K562 (cell line): ENCODE data around the gene DAAM1. TPM values are rescaled to one million over a fixed set of nuclear protein-coding genes. Genes with fewer than 3 reads are reported as not detected.

Experiments
- ATAC-seq: fragments of 200-7000 bp; cut with Tn5 transposase; 3 replicates; pipeline ENCODE4 v1.9.1; 2020; ENCODE audit warnings: moderate library complexity
- BruUV-seq: library from RNA; stranded (reverse); fragments of 400-500 nt; replicated peaks from 2 replicates; lab custom pipeline; 2021; lab: Mats Ljungman, UMichigan
- CTCF ChIA-PET: fragments of 300-600 bp; formaldehyde crosslinking; extraction: SDS; loops from one replicate; lab custom pipeline; 2021; ENCODE audit warnings: low intra/inter-chr PET ratio; lab: Yijun Ruan, JAX
- POLR2A ChIA-PET: fragments of 300-600, 350-650 bp; sonication (Branson Sonifier 250); formaldehyde crosslinking; extraction: SDS; loops from one replicate; lab custom pipeline; 2021; ENCODE audit warnings: antibody characterized with exemption, inconsistent platforms; lab: Yijun Ruan, JAX
- DNase-seq, 4 experiments: peaks; one replicate each; pipeline versions ENCODE4 v3.0.0 to v3.0.0-alpha.2; 2011 to 2018; ENCODE audit warnings: low spot score in 3 of 4, mixed read lengths in 3 of 4; ENCODE audit errors: extremely low read depth in 1 of 4
- FAIRE-seq: peaks from 2 replicates; lab custom pipeline; 2011; peaks lifted over from hg19 to GRCh38; lab: Jason Lieb, UNC
- H2AFZ ChIP-seq: 2 replicates; pipeline ENCODE4 v1.6.0; 2011; ENCODE audit warnings: low read depth, low read length, control low read depth, inconsistent platforms
- H3K27ac ChIP-seq: fragments of 200-600 bp; 3 replicates; pipeline ENCODE4 v1.8.0; 2011; ENCODE audit warnings: low read depth, mild to moderate bottlenecking, control low read depth, inconsistent platforms, low read length, moderate library complexity, mixed read lengths; ENCODE audit errors: extremely low read depth
- H3K27me3 ChIP-seq, 2 experiments: fragments of 300-600 bp in 1 of 2; 2 replicates in 1 of 2; 3 replicates in 1 of 2; pipeline versions ENCODE4 v1.6.0 to v1.8.0; 2011; ENCODE audit warnings: inconsistent platforms in 2 of 2, low read length in 2 of 2, mild to moderate bottlenecking in 1 of 2, mixed read lengths in 1 of 2, moderate library complexity in 1 of 2; ENCODE audit not compliant: control insufficient read depth in 2 of 2, insufficient read depth in 2 of 2
- H3K36me3 ChIP-seq: fragments of 300-600 bp; 3 replicates; pipeline ENCODE4 v1.8.0; 2011; ENCODE audit warnings: mild to moderate bottlenecking, low read length, inconsistent platforms; ENCODE audit not compliant: control insufficient read depth, insufficient read depth
- H3K4me1 ChIP-seq, 2 experiments: fragments of 200-600 bp in 1 of 2; replicated peaks in 1 of 2; 2 replicates in 1 of 2; 3 replicates in 1 of 2; pipeline versions ENCODE4 v1.5.1 to v1.8.0; 2011; ENCODE audit warnings: inconsistent platforms in 2 of 2, low read length in 2 of 2, mild to moderate bottlenecking in 1 of 2, mixed read lengths in 1 of 2, moderate library complexity in 1 of 2; ENCODE audit not compliant: control insufficient read depth in 2 of 2, insufficient read depth in 2 of 2
- H3K4me2 ChIP-seq: 2 replicates; pipeline ENCODE4 v1.6.1; 2011; ENCODE audit warnings: low read length, control low read depth, inconsistent platforms, mixed read lengths; ENCODE audit not compliant: insufficient read depth
- H3K4me3 ChIP-seq: fragments of 200-600 bp; sonication (generic), shearing (Covaris generic); 2 replicates; pipeline ENCODE4 v1.5.1; 2016; ENCODE audit warnings: control low read depth, inconsistent platforms
- H3K79me2 ChIP-seq: fragments of 200-600 bp; 3 replicates; pipeline ENCODE4 v1.8.0; 2011; ENCODE audit warnings: low read length, inconsistent platforms; ENCODE audit not compliant: control insufficient read depth, insufficient read depth
- H3K9ac ChIP-seq, 2 experiments: 2 replicates each; pipeline versions ENCODE4 v1.6.0 to v1.6.1; 2011; ENCODE audit warnings: low read depth in 2 of 2, low read length in 2 of 2, control low read depth in 1 of 2, inconsistent platforms in 1 of 2, mild to moderate bottlenecking in 1 of 2, mixed read lengths in 1 of 2; ENCODE audit not compliant: insufficient read depth in 1 of 2
- H3K9me1 ChIP-seq: one replicate; pipeline ENCODE4 v1.6.0; 2011; ENCODE audit warnings: inconsistent platforms, mild to moderate bottlenecking, low read length, moderate library complexity; ENCODE audit not compliant: control insufficient read depth, insufficient read depth
- H3K9me3 ChIP-seq: replicated peaks from 2 replicates; pipeline ENCODE4 v1.5.1; 2011; ENCODE audit warnings: low read depth, low read length, inconsistent platforms; ENCODE audit not compliant: control insufficient read depth, insufficient read depth
- H4K20me1 ChIP-seq: replicated peaks from 2 replicates; pipeline ENCODE4 v1.6.1; 2011; ENCODE audit warnings: low read length, inconsistent platforms, mixed read lengths; ENCODE audit not compliant: control insufficient read depth, insufficient read depth
- ETV1 ChIP-seq: fragments of 450-650 bp; conservative IDR thresholded peaks from 2 replicates; pipeline ENCODE4 v1.6.1; 2016; ENCODE audit warnings: missing genetic modification characterization, control low read depth, low read depth, missing compliant biosample characterization
- FOXM1 ChIP-seq, 2 experiments: fragments of 450-650 bp in 1 of 2; sonication (generic) in 1 of 2; formaldehyde crosslinking in 1 of 2; IDR thresholded peaks; 2 replicates each; pipeline versions ENCODE4 v1.6.1 to v1.9.0; 2017 to 2022; ENCODE audit warnings: low read depth in 2 of 2, mild to moderate bottlenecking in 2 of 2, missing genetic modification reagents in 1 of 2, moderate library complexity in 1 of 2
- HDAC1 ChIP-seq, 2 experiments: fragments of 450-650 bp; IDR thresholded peaks; 2 replicates each; pipeline ENCODE4 v1.6.1; 2016 to 2017; ENCODE audit warnings: inconsistent platforms in 1 of 2, mild to moderate bottlenecking in 1 of 2, moderate library complexity in 1 of 2
- NFATC3 ChIP-seq: fragments of 450-650 bp; IDR thresholded peaks from 2 replicates; pipeline ENCODE4 v1.6.1; 2017; ENCODE audit warnings: mild to moderate bottlenecking
- POLR2H ChIP-seq: IDR thresholded peaks from 2 replicates; pipeline ENCODE4 v1.6.1; 2016; ENCODE audit warnings: missing genetic modification characterization, low read depth, mild to moderate bottlenecking, control low read depth, missing compliant biosample characterization, moderate library complexity
- SMARCA4 ChIP-seq: fragments of 450-650 bp; IDR thresholded peaks from 2 replicates; pipeline ENCODE4 v1.6.1; 2016
- THRAP3 ChIP-seq: fragments of 450-650 bp; IDR thresholded peaks from 2 replicates; pipeline ENCODE4 v1.6.1; 2016; ENCODE audit warnings: mild to moderate bottlenecking, inconsistent platforms, borderline replicate concordance
- U2AF2 ChIP-seq: fragments of 200-400 bp; formaldehyde crosslinking; optimal IDR thresholded peaks from 2 replicates; pipeline ENCODE3; 2017; ENCODE audit warnings: low read depth, mild to moderate bottlenecking, low read length
- ZNF324 ChIP-seq: fragments of 250-450 bp; sonication (Bioruptor Pico); IDR thresholded peaks from 2 replicates; pipeline ENCODE4 v1.4.0; 2020; ENCODE audit warnings: mild to moderate bottlenecking
- ZNF76 ChIP-seq: fragments of 250-450 bp; sonication (Bioruptor Pico); IDR thresholded peaks from 2 replicates; pipeline ENCODE4 v1.4.0; 2020; ENCODE audit warnings: mild to moderate bottlenecking, moderate library complexity, borderline replicate concordance
- ZZZ3 ChIP-seq: fragments of 450-650 bp; IDR thresholded peaks from 2 replicates; pipeline ENCODE4 v1.6.1; 2016; ENCODE audit warnings: antibody characterized with exemption, mild to moderate bottlenecking, moderate library complexity
- WGBS: fragments of 100-300 bp; shearing (Covaris generic); methylation state at CpG from one replicate; pipeline ENCODE4 v1.1.6; 2016; ENCODE audit warnings: low coverage, mixed read lengths; ENCODE audit not compliant: insufficient coverage; ENCODE audit errors: missing lambda C conversion rate; 5-methylcytosine and 5-hydroxymethylcytosine counted together
- in situ Hi-C: fragments of 300-500 bp; cut with MboI; formaldehyde crosslinking; loops from 4 replicates; pipeline ENCODE4 v1.15.0; 2018; ENCODE audit warnings: inconsistent platforms, mixed read lengths
- intact Hi-C: fragments of 100-400 bp; cut with micrococcal nuclease; formaldehyde crosslinking; loops from 2 replicates; pipeline ENCODE4 v1.14.2; 2022
- polyA plus RNA-seq, 8 experiments: library from polyadenylated mRNA; depleted of rRNA in 4 of 8; stranded (reverse) in 5 of 8; unstranded in 3 of 8; fragments of >200 nt; fragmentation: Nextera tagmentation in 2 of 8; fragmentation: Illumina TruSeq in 1 of 8; extraction: Ambion mirVana in 2 of 8; extraction: Trizol in 1 of 8; gene quantifications; 2 replicates each; pipeline versions ENCODE4 v1.2.1 to v1.2.3, GENCODE V29; 2011 to 2014; ENCODE audit warnings: inconsistent platforms in 1 of 8, missing spikeins in 1 of 8
- total RNA-seq, 7 experiments: library from RNA; depleted of rRNA in 6 of 7; stranded (reverse); fragments of >200 nt in 6 of 7; fragmentation: Illumina TruSeq in 2 of 7; extraction: Trizol in 2 of 7; gene quantifications; 2 replicates each; pipeline versions ENCODE4 v1.2.1 to v1.2.3, GENCODE V29; 2011 to 2021; ENCODE audit warnings: low replicate concordance in 1 of 7
- TF ChIP-seq, protein P1 (sequence below): IDR thresholded peaks from 3 replicates; pipeline ENCODE4 v1.6.1; 2011; ENCODE audit warnings: borderline replicate concordance, mild to moderate bottlenecking; ENCODE audit not compliant: insufficient read length, insufficient read depth
- TF ChIP-seq, protein P2 (sequence below): sonication (generic); formaldehyde crosslinking; IDR thresholded peaks from 2 replicates; pipeline ENCODE4 v1.8.0; 2022; ENCODE audit warnings: mild to moderate bottlenecking, missing genetic modification reagents, borderline replicate concordance
- TF ChIP-seq, protein P3 (sequence below): sonication (generic); formaldehyde crosslinking; IDR thresholded peaks from 2 replicates; pipeline ENCODE4 v1.8.1; 2023; ENCODE audit warnings: mild to moderate bottlenecking, missing genetic modification reagents
- TF ChIP-seq, protein P4 (sequence below): sonication (generic); formaldehyde crosslinking; IDR thresholded peaks from 2 replicates; pipeline ENCODE4 v1.8.1; 2023; ENCODE audit warnings: mild to moderate bottlenecking, missing genetic modification reagents, moderate library complexity
- TF ChIP-seq, protein P5 (sequence below): fragments of 250-450 bp; sonication (Bioruptor Pico); IDR thresholded peaks from 2 replicates; pipeline ENCODE4 v1.8.0; 2022; ENCODE audit warnings: moderate library complexity, mild to moderate bottlenecking, inconsistent platforms

The DAAM1 gene
- total and polyA plus RNA-seq, 9 of the 15 experiments (the other 6 are each of a cell fraction or from before 2014, with no cell fraction given) = 3.6 to 11.6 (median 6.7) TPM

DNA sequence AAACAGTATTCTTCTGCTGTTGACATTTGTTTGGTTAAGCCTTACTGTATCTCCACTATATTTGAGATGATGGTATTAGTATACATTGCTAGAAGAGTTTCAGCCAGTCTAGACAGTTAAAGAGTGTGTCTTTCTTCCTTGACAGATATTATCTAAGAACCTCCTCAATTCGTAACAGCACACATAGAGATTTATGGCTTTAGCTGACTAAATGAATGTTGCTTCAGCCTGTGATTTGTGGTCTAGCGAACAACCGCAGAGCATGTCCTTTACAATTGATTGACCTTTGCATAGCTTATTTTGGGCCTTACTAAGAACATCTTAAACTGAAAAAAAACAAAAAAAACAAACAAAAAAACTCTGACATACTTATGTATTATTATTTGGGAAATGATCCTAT lies 122.2 kb downstream of the DAAM1 start:
- Histone ChIP-seq H3K9me1 (no peaks in the 10 kb centered on the region), H3K4me1 (no peaks in the 10 kb centered on the region), H2AFZ (no peak overlapping the region), H3K27me3 (no peaks in the 10 kb centered on the region), H3K4me2 (no peak overlapping the region), H4K20me1 (0 out of 2 replicates have a peak, but pooled peaks cover 3% of the 10 kb centered on the region), H3K36me3 (no peaks in the 10 kb centered on the region), H3K4me3 (no peak overlapping the region), H3K9me3 (no peaks in the 10 kb centered on the region), H3K9ac (no peak overlapping the region), H3K79me2 (no peaks in the 10 kb centered on the region), H3K27ac (no peak overlapping the region)
- in situ Hi-C loops = no loop called here
- ATAC-seq = peak; percentile 42; the same call in 2 of the 3 replicates
- ChIA-PET POLR2A (interaction anchor here (1.1 to 1.2 kb wide), 2 partner anchors 14 to 21 kb away, joined by 3 read pairs; no protein-coding TSS in a partner anchor), CTCF (no interaction called here)
- peak; percentile 26 for FAIRE-seq
- intact Hi-C loops = no loop called here
- 0% methylated on average over 3 of the region's 3 CpGs for WGBS
- DNase-seq = no peak
- no TSS peak for BruUV-seq
- no peak for TF ChIP-seq ZZZ3
- TF ChIP-seq SMARCA4 = no peak
- no peak for TF ChIP-seq POLR2H (tag)
- TF ChIP-seq U2AF2 = no peak
- TF ChIP-seq ZNF324 = no peak
- TF ChIP-seq, protein P1, sequence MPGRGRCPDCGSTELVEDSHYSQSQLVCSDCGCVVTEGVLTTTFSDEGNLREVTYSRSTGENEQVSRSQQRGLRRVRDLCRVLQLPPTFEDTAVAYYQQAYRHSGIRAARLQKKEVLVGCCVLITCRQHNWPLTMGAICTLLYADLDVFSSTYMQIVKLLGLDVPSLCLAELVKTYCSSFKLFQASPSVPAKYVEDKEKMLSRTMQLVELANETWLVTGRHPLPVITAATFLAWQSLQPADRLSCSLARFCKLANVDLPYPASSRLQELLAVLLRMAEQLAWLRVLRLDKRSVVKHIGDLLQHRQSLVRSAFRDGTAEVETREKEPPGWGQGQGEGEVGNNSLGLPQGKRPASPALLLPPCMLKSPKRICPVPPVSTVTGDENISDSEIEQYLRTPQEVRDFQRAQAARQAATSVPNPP = no peak
- TF ChIP-seq FOXM1 (IDR thresholded peaks at IDR 0.05; ENCODE audit: low read depth) = no peak
- no peak for TF ChIP-seq FOXM1 (CRISPR knock-in tag; IDR thresholded peaks at IDR 0.05; ENCODE audit: low read depth)
- no peak for TF ChIP-seq NFATC3
- 0 out of 2 replicates have a peak, but pooled peaks have one; percentile 30 for TF ChIP-seq ETV1
- TF ChIP-seq, protein P2, sequence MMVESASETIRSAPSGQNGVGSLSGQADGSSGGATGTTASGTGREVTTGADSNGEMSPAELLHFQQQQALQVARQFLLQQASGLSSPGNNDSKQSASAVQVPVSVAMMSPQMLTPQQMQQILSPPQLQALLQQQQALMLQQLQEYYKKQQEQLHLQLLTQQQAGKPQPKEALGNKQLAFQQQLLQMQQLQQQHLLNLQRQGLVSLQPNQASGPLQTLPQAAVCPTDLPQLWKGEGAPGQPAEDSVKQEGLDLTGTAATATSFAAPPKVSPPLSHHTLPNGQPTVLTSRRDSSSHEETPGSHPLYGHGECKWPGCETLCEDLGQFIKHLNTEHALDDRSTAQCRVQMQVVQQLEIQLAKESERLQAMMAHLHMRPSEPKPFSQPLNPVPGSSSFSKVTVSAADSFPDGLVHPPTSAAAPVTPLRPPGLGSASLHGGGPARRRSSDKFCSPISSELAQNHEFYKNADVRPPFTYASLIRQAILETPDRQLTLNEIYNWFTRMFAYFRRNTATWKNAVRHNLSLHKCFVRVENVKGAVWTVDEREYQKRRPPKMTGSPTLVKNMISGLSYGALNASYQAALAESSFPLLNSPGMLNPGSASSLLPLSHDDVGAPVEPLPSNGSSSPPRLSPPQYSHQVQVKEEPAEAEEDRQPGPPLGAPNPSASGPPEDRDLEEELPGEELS (CRISPR knock-in tag) = no peak
- no peak for TF ChIP-seq THRAP3
- peak in 1 of 2 experiments; percentile 91; a peak in 2 of 4 replicates for TF ChIP-seq HDAC1 (IDR thresholded peaks at IDR 0.05)
- no peak for TF ChIP-seq ZNF76 (CRISPR knock-in tag)
- TF ChIP-seq, protein P3, sequence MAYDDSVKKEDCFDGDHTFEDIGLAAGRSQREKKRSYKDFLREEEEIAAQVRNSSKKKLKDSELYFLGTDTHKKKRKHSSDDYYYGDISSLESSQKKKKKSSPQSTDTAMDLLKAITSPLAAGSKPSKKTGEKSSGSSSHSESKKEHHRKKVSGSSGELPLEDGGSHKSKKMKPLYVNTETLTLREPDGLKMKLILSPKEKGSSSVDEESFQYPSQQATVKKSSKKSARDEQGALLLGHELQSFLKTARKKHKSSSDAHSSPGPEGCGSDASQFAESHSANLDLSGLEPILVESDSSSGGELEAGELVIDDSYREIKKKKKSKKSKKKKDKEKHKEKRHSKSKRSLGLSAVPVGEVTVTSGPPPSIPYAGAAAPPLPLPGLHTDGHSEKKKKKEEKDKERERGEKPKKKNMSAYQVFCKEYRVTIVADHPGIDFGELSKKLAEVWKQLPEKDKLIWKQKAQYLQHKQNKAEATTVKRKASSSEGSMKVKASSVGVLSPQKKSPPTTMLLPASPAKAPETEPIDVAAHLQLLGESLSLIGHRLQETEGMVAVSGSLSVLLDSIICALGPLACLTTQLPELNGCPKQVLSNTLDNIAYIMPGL (CRISPR knock-in tag) = no peak
- TF ChIP-seq, protein P4, sequence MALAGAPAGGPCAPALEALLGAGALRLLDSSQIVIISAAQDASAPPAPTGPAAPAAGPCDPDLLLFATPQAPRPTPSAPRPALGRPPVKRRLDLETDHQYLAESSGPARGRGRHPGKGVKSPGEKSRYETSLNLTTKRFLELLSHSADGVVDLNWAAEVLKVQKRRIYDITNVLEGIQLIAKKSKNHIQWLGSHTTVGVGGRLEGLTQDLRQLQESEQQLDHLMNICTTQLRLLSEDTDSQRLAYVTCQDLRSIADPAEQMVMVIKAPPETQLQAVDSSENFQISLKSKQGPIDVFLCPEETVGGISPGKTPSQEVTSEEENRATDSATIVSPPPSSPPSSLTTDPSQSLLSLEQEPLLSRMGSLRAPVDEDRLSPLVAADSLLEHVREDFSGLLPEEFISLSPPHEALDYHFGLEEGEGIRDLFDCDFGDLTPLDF (CRISPR knock-in tag) = no peak
- TF ChIP-seq, protein P5, sequence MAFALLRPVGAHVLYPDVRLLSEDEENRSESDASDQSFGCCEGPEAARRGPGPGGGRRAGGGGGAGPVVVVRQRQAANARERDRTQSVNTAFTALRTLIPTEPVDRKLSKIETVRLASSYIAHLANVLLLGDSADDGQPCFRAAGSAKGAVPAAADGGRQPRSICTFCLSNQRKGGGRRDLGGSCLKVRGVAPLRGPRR (CRISPR knock-in tag) = no peak
